Astrocyte (in vitro differentiated cells and primary cell): ENCODE measurements around the gene NKAIN2.

Source experiments
- CTCF ChIP-seq: IDR thresholded peaks from 2 replicates; pipeline ENCODE4 v1.5.1; 2011; ENCODE audit warnings: low read depth, mild to moderate bottlenecking, inconsistent platforms, low read length, moderate library complexity; ENCODE audit not compliant: insufficient read depth
- EZH2 ChIP-seq: IDR thresholded peaks from 2 replicates; pipeline ENCODE4 v1.6.1; 2012; ENCODE audit warnings: mild to moderate bottlenecking, low read length, inconsistent platforms; ENCODE audit not compliant: insufficient read depth

- TF ChIP-seq CTCF = no peak
- TF ChIP-seq EZH2 = no peak
Observed at GRCh38 chr6:124200661-124201060, 397.0 kb downstream of the NKAIN2 start.
